ENCODE measurements around the gene MSANTD7.
"Not testable (repeated sequence)": the region's sequence is repeated elsewhere in the genome, so short reads cannot be mapped to it uniquely, and the experiment has no call there.

The MSANTD7 gene

GRCh38 chr10:14836208-14836607 lies 1.9 kb upstream of the MSANTD7 start:
- in situ Hi-C loops (cut with HindIII; ENCODE audit: low sequenced_read_pairs), result loop anchor here (5.0 to 25.0 kb wide), 2 partner anchors 46 to 299 kb away; no protein-coding TSS in a partner anchor

- in situ Hi-C loops (cut with HindIII; ENCODE audit: low sequenced_read_pairs), result loop anchor here (5.0 to 25.0 kb wide), 2 partner anchors 45 to 300 kb away; no protein-coding TSS in a partner anchor
Observed at GRCh38 chr10:14837003-14837756, 926 bp upstream of the MSANTD7 start.

- in situ Hi-C loops (cut with HindIII; ENCODE audit: low sequenced_read_pairs), result loop anchor here (5.0 to 25.0 kb wide), 2 partner anchors 44 to 301 kb away; no protein-coding TSS in a partner anchor
Observed at GRCh38 chr10:14838582-14839304, 637 bp downstream of the MSANTD7 start.

- in situ Hi-C loops (cut with HindIII; ENCODE audit: low sequenced_read_pairs), result loop anchor here (5.0 to 25.0 kb wide), 2 partner anchors 43 to 302 kb away; no protein-coding TSS in a partner anchor
Observed at GRCh38 chr10:14839305-14839695, 1.2 kb downstream of the MSANTD7 start.

- in situ Hi-C loops (cut with HindIII; ENCODE audit: low sequenced_read_pairs), result loop anchor here (25.0 kb wide), 1 partner anchor 303 kb away; no protein-coding TSS in a partner anchor
Observed at GRCh38 chr10:14840178-14840577, 2.1 kb downstream of the MSANTD7 start.

GRCh38 chr10:14843327-14843988 lies 5.4 kb downstream of the MSANTD7 start:
- in situ Hi-C loops (cut with HindIII; ENCODE audit: low sequenced_read_pairs), result loop anchor here (25.0 kb wide), 1 partner anchor 306 kb away; no protein-coding TSS in a partner anchor

GRCh38 chr10:14844948-14845347 lies 6.8 kb downstream of the MSANTD7 start:
- in situ Hi-C loops (cut with HindIII; ENCODE audit: low sequenced_read_pairs), result loop anchor here (5.0 to 25.0 kb wide), 2 partner anchors 58 to 308 kb away; no protein-coding TSS in a partner anchor

- in situ Hi-C loops (cut with HindIII; ENCODE audit: low sequenced_read_pairs), result no loop called here
Observed at GRCh38 chr10:14852236-14852635, 14.1 kb downstream of the MSANTD7 start.

GRCh38 chr10:14855453-14855852 lies 17.3 kb downstream of the MSANTD7 start:
- in situ Hi-C loops (cut with HindIII; ENCODE audit: low sequenced_read_pairs), result no loop called here

GRCh38 chr10:14858338-14858960 lies 20.3 kb downstream of the MSANTD7 start:
- in situ Hi-C loops (cut with HindIII; ENCODE audit: low sequenced_read_pairs), result no loop called here

GRCh38 chr10:14859043-14859442 lies 20.9 kb downstream of the MSANTD7 start:
- in situ Hi-C loops (cut with HindIII; ENCODE audit: low sequenced_read_pairs), result no loop called here

- in situ Hi-C loops (cut with HindIII; ENCODE audit: low sequenced_read_pairs), result no loop called here
Observed at GRCh38 chr10:14859775-14860174, 21.7 kb downstream of the MSANTD7 start.

GRCh38 chr10:14860791-14861190 lies 22.7 kb downstream of the MSANTD7 start:
- in situ Hi-C loops (cut with HindIII; ENCODE audit: low sequenced_read_pairs), result no loop called here

GRCh38 chr10:14864466-14864865 lies 26.4 kb downstream of the MSANTD7 start:
- in situ Hi-C loops (cut with HindIII; ENCODE audit: low sequenced_read_pairs), result not testable (repeated sequence)

- in situ Hi-C loops (cut with HindIII; ENCODE audit: low sequenced_read_pairs), result not testable (repeated sequence)
Observed at GRCh38 chr10:14864871-14865270, 26.8 kb downstream of the MSANTD7 start.

GRCh38 chr10:14873090-14873760 lies 35.1 kb downstream of the MSANTD7 start:
- in situ Hi-C loops (cut with HindIII; ENCODE audit: low sequenced_read_pairs), result loop anchor here (10.0 kb wide), 1 partner anchor 92 kb away; no protein-coding TSS in a partner anchor

GRCh38 chr10:14875941-14876340 lies 37.8 kb downstream of the MSANTD7 start:
- in situ Hi-C loops (cut with HindIII; ENCODE audit: low sequenced_read_pairs), result loop anchor here (10.0 kb wide), 1 partner anchor 89 kb away; no protein-coding TSS in a partner anchor

GRCh38 chr10:14876764-14877163 lies 38.7 kb downstream of the MSANTD7 start:
- in situ Hi-C loops (cut with HindIII; ENCODE audit: low sequenced_read_pairs), result loop anchor here (10.0 kb wide), 1 partner anchor 88 kb away; no protein-coding TSS in a partner anchor

- in situ Hi-C loops (cut with HindIII; ENCODE audit: low sequenced_read_pairs), result loop anchor here (10.0 kb wide), 1 partner anchor 86 kb away; no protein-coding TSS in a partner anchor
Observed at GRCh38 chr10:14878266-14879123, 40.4 kb downstream of the MSANTD7 start, which contains the start of gene SUV39H2. SUV39H2 (plus strand) TSS chr10:14878866; CDS start chr10:14878889, 23 bp downstream.
